ENCODE data around the gene VSIG2. TPM values are rescaled to one million over a fixed set of nuclear protein-coding genes. Genes with fewer than 3 reads are reported as not detected.

Gene VSIG2
- total RNA-seq, 4 donors from 2014 or later, result not detected

DNA sequence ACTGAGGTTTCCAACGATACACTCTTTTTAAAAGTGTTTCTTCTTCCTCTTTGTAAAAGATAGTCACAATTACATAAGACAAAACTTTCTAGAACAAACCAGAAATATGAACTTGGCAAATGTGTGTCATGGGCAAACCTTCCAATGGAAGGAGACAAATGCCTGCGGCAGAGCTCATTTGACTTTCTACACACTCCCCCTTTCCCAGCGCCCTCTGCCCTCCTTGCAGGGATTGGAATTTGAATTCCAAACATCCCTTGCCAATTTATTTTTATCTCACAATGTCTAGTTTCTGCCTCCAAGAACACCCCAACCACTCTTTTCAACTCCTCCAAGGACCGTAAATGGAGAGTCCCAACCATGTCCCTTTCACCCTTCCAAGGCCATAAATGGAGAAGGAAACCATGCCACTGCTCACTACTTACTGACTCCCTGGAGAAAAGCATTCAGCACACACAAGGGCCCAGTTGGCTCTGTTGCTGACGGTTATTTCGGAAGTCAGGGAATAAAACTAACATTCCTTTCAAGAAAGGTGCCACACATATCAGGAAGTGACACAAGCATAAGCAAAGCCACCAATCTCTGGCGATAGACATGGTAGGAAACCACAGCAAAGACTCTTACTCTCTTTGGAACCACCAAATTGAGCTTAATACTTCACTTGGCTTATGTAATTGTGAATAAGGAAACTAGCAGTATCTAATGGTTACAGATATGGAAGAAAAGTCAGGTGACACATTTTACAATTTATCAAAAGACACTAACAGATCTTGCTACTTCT, 25.0 kb upstream of the VSIG2 start:
- TF ChIP-seq, protein P1, sequence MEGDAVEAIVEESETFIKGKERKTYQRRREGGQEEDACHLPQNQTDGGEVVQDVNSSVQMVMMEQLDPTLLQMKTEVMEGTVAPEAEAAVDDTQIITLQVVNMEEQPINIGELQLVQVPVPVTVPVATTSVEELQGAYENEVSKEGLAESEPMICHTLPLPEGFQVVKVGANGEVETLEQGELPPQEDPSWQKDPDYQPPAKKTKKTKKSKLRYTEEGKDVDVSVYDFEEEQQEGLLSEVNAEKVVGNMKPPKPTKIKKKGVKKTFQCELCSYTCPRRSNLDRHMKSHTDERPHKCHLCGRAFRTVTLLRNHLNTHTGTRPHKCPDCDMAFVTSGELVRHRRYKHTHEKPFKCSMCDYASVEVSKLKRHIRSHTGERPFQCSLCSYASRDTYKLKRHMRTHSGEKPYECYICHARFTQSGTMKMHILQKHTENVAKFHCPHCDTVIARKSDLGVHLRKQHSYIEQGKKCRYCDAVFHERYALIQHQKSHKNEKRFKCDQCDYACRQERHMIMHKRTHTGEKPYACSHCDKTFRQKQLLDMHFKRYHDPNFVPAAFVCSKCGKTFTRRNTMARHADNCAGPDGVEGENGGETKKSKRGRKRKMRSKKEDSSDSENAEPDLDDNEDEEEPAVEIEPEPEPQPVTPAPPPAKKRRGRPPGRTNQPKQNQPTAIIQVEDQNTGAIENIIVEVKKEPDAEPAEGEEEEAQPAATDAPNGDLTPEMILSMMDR (IDR thresholded peaks at IDR 0.05; ENCODE audit: low read depth), result no peak

DNA sequence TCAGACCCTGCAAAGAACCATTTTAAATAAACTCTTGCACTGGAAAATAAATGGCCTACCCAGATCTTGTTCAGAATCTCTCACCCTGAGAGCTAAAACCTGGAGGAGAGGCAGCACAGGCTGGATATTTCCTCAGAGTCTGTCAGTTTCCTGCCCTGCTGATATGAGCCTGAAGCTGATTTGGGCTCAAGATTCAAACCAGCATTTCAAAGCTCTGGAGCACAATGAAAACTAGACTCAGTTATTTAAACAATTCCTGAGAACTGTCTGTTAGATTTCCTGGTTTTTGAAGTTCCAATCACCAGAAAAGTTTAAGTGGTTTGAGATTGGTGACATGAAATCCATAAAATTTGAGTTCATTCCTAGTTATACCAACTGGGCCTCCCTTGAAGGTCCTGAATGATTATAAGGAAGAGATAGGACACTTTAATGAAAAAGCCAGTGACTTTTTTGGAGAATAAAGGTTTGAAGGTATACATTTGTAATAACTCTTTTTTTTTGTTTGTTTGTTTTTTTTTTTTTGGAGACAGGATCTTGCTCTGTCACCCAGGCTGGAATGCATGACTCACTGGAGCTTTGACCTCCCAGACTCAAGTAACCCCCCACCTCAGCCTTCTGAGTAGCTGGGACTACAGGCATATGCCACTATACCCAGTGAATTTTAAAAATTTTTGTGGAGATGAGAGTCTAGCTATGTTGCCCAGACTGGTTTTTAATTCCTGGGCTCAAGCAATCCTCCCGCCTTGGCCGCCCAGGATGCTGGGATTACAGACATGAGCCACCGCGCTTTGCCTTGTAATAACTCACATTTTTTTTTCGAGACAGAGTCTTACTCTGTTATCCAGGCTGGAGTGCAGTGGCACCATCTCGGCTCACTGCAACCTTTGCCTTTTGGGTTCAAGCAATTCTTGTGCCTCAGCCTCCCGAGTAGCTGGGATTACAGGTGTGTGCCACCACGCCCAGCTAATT, 18.0 kb upstream of the VSIG2 start:
- TF ChIP-seq, protein P1 (IDR thresholded peaks at IDR 0.05; ENCODE audit: low read depth), result no peak

DNA sequence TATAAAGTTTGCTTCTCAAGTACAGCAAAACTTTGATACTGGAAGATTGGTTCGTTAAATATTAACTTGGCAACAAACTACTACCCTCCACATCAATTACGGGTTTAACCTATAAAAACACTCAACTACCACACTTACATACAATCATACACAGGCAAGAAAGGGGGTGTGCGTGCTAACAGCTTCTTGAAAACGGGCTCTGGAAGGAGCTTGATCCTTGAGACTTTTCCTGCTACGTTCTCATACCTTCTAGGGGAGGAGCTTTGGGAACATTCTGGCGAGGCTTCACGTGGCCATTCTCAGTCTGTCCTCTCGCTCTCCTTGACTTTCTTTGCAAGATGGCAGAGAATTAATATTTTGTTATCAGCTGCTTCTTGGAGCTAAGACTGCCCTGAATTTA, 16.9 kb upstream of the VSIG2 start:
- TF ChIP-seq, protein P1 (IDR thresholded peaks at IDR 0.05; ENCODE audit: low read depth), result no peak

DNA sequence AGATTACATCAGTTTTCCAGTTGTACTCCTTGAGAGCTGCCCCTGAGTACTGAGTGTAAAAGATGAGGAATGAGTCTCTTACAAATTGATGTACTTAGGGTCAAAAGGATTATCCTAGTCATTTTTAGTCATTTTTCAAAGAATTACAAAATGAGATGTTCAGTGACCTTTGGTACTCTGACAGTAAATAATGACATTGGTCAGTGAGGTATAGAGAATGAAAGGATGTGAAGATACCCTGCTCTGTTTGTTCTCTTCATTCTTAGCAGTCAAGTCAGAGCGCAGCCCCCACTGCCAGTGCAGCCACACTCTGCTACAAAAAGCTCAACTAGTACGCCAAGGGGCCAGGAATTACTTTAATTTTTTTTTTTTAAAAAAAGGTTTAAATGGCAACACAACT, 14.1 kb upstream of the VSIG2 start:
- TF ChIP-seq, protein P1 (IDR thresholded peaks at IDR 0.05; ENCODE audit: low read depth), result no peak

DNA sequence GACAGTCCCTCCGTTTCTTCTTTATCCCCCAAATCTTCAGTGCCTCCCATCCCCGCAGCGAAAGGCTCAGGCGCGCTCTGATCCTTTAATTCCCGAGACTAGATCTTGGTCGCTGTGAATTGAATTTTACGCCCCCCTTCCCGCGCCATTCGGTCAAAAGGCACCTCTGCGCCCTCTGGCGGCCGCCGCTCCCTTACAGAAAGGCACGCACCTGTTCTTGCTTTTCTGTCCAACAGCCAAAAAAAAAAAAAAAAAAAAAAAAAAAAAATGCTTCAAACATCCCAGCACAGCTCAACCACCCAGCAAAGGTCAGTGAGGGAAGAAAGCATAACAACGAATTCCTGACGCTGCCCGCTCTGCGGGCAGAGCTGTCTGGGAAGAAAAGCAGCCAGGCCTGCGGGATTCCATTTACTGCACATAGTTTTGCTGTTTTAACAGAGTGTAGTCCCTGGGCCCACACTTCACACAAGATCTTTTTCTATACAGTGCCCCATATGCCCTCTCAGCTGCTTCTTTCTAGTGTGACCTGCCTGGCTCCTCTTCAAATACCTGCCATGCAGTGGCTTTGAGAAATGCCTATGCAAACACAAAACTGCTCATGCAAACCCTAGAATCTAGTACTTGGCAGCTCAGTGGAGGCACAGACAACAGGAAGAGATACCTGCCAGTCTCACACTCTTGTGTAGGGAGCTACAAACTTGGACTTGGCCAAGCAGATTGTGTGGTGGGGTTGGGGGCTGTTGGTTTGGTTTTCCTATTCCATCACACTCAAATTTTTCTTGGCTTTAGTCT, 11.3 kb upstream of the VSIG2 start:
- TF ChIP-seq, protein P1 (IDR thresholded peaks at IDR 0.05; ENCODE audit: low read depth), result no peak

DNA sequence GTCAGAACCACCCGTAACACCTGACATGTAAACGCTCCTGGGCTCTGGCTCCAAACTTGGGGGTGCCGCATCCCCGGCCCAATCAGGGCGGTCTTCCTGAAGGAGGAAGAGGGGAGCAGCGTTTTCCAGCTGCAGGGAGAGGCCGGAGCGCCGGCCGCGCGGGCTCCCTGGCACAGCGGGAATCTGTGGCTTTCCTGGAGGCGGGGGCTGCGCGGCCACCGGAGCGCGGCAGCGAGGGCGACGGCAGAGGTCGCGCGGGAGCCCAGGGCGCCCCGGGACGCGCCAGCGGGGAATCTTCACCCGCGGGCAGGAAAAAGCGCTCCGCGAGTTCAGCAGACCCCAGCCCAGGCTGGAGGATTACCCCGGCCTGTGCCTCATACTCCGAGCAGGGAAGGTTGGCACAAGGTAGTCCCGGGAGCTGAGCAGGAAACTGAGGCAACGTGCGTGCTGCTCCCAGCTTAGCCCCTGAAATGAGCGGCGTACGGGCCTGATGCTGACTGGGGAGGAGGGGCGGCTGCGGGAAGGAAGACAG, 10.6 kb upstream of the VSIG2 start:
- TF ChIP-seq, protein P1 (IDR thresholded peaks at IDR 0.05; ENCODE audit: low read depth), result no peak

All from subcutaneous adipose tissue (tissue), 4 donors.